Spleen (tissue), 7 donors: Measurements from ENCODE around the gene USP6.

Experiments
- CTCF ChIP-seq, 11 experiments: fragments of 200-600 bp in 7 of 11; fragments of 450-650 bp in 4 of 11; sonication (generic) in 4 of 11; IDR thresholded peaks in 8 of 11; conservative IDR thresholded peaks in 3 of 11; 1 replicate in 7 of 11; 2 replicates in 4 of 11; pipeline versions ENCODE4 v1.4.0 to v1.8.0; 2016 to 2021; ENCODE audit warnings: antibody characterized with exemption in 11 of 11, inconsistent platforms in 4 of 11, mild to moderate bottlenecking in 1 of 11
- POLR2A ChIP-seq, 3 donors: fragments of 450-650 bp; IDR thresholded peaks; one replicate each; pipeline ENCODE4 v1.5.1; 2017; ENCODE audit warnings: antibody characterized with exemption in 3 of 3, mild to moderate bottlenecking in 1 of 3
- donor health status: DM: no; HTN: no; CAD: no; lungs with moderate emphysema.
- donor health status: DM: no; HTN: no; CAD: no.
- donor health status: DM: no; HTN: no; CAD: no.

- no peak for TF ChIP-seq CTCF (IDR thresholded peaks at IDR 0.05 in 8 of 11, conservative IDR thresholded peaks at IDR 0.05 in 3 of 11)
- TF ChIP-seq POLR2A (IDR thresholded peaks at IDR 0.05) = no peak
Measured at GRCh38 chr17:5164436-5164835, 48.6 kb downstream of the USP6 start.
